Measurements from ENCODE around the gene MFAP2. TPM values are rescaled to one million over a fixed set of nuclear protein-coding genes. Genes with fewer than 3 reads are reported as not detected.

MFAP2 gene
- total RNA-seq, 1 experiment from 2014 or later, result 152 TPM

DNA sequence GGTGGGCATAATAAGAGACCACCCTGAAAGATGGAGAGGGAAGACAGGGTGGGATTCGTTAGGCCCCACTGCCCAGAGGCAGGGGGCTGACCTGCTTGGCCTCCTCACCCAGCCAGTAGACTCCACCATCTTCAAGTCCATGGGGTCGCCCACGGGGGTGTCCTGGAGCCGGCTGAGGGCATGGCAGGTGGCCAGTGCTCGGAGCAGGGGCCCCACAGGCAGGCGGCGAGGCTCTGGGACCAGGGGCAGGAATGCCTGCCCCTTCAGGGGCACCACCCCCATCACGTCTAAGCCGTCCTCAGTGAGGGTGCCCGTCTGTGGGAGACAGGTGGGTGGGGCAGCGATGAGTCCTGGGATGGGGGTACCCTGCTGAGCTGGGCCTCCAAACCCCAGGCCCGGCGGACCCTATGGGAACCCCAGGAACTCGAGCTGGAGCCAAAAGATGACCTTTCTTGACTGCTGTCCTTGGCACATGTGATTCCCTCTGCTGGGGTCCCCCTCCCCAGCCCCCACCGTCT, 13.2 kb upstream of the MFAP2 start:
- no peak overlapping the region for H2BK5ac ChIP-seq (ENCODE audit: insufficient read length, low read length)
- no peak overlapping the region for H3K27ac ChIP-seq (ENCODE audit: insufficient read length, low read depth, low read length)
- H2BK12ac ChIP-seq (ENCODE audit: insufficient read length, low read depth, low read length), result no peak overlapping the region
- H3K23me2 ChIP-seq (ENCODE audit: insufficient read length, low read depth, low read length, poor library complexity, severe bottlenecking), result no peaks in the 10 kb centered on the region
- no peak overlapping the region for H2BK15ac ChIP-seq (ENCODE audit: low read depth, low read length)
- H3K79me1 ChIP-seq (ENCODE audit: insufficient read depth, low read depth, low read length, poor library complexity, severe bottlenecking), result no peaks in the 10 kb centered on the region
- no peaks in the 10 kb centered on the region for H3K27me3 ChIP-seq (ENCODE audit: insufficient read depth, low read length)
- no CpG with 5 or more reads among the region's 15 CpGs for WGBS (ENCODE audit: extremely low coverage, insufficient read length, low lambda C conversion rate)
- H3K79me2 ChIP-seq (ENCODE audit: insufficient read depth, low read length), result no peaks in the 10 kb centered on the region
- no peak overlapping the region for H2AK5ac ChIP-seq (ENCODE audit: insufficient read length, low read length)
- H3K18ac ChIP-seq (ENCODE audit: insufficient read length, low read depth, low read length), result no peak overlapping the region
- TF ChIP-seq CTCF (conservative IDR thresholded peaks at IDR 0.05), result no peak
- Mint-ChIP-seq H3K27me3 (ENCODE audit: low read depth) (no peaks in the 10 kb centered on the region), H3K4me3 (no peak overlapping the region), H3K27ac (peak overlapping the region in 1 of 3 experiments; percentile 77; a peak in 1 of 7 replicates), H3K4me1 (no peaks in the 10 kb centered on the region), H3K36me3 (ENCODE audit: insufficient read depth in 1 of 3, low read depth in 3 of 3) (peaks cover 11 to 33% (median 23%) of the 10 kb centered on the region in 3 experiments), H3K9me3 (no peaks in the 10 kb centered on the region)
- H3T11ph ChIP-seq (ENCODE audit: low read length), result no peak overlapping the region
- H2BK20ac ChIP-seq (ENCODE audit: low read depth, low read length, poor library complexity, severe bottlenecking), result no peak overlapping the region
- no peak overlapping the region for H2AFZ ChIP-seq (ENCODE audit: low read length)
- no peak for DNase-seq
- no peak overlapping the region for H3K14ac ChIP-seq (ENCODE audit: insufficient read depth, low read length)
- no peak overlapping the region for H4K91ac ChIP-seq (ENCODE audit: insufficient read length, low read depth, low read length)
- H4K8ac ChIP-seq (replicated peaks; ENCODE audit: insufficient read length, low read depth, low read length), result no peak overlapping the region
- H3K4me1 ChIP-seq (ENCODE audit: insufficient read depth, low read length), result no peaks in the 10 kb centered on the region
- no peak overlapping the region for H3K56ac ChIP-seq (ENCODE audit: insufficient read length, low read depth, low read length)
- no peak overlapping the region for H4K5ac ChIP-seq (ENCODE audit: insufficient read length, low read depth, low read length)
- H3K9ac ChIP-seq (ENCODE audit: extremely low read depth, insufficient read length, low read length), result no peak overlapping the region
- H3K4me2 ChIP-seq (ENCODE audit: insufficient read depth, insufficient read length, low read length), result no peak overlapping the region
- H3K23ac ChIP-seq (ENCODE audit: insufficient read length, low read depth, low read length), result no peak overlapping the region
- no peak overlapping the region for H2BK120ac ChIP-seq (ENCODE audit: low read depth, low read length, poor library complexity, severe bottlenecking)
- H3K9me3 ChIP-seq (ENCODE audit: control insufficient read depth, low read depth, low read length), result no peaks in the 10 kb centered on the region
- H3K4ac ChIP-seq (ENCODE audit: low read depth, low read length), result no peak overlapping the region
- H4K20me1 ChIP-seq (ENCODE audit: control insufficient read depth, insufficient read depth, insufficient read length), result no peaks in the 10 kb centered on the region

Data from H9 (cell line).